Cortex of kidney (tissue), 1 donor: ENCODE results near the gene NDUFS8.

Experiments
- DNase-seq: peaks from one replicate; lab custom pipeline; 2025; lab: John Stamatoyannopoulos, UW

Gene NDUFS8

DNA sequence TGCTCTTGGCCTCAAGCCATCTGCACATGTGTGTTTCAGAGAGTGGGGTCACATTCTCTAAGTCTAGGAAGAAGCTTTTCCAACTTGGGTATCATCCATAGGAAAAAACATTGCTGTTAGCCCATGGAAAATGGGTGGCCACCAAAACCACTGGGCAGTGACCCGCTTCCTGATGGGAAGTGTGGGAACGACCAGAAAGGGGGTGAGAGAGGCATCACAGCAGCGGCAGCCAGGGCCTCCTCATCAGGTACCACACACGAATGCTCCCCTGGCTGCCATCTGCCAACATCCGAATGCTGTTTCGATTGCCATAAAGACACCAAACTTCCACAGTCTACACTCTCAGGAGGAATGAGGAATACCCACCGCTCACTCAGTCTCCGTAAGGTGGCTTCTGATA, 50.4 kb downstream of the NDUFS8 start:
- DNase-seq = no peak

GRCh38 chr11:68081691-68082090, 51.2 kb downstream of the NDUFS8 start:
- DNase-seq = no peak

DNA sequence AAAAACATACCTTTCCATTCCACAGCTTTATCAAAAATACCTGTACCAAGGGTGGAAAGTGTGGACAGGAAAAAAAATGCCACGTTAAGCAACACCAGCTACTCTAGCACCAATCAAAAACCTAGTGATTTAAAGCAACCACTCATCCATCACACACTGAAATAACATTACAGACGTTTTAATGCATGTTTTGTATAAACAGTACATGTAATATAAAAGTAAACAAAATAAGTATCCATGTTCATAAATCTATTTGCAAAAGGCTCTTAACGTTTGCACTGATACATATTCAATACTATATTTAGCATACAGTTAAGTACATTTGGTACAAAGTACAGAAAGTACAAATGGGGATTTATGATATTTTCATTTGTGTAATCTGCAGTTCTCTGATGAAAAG, 52.0 kb downstream of the NDUFS8 start:
- no peak for DNase-seq

DNA sequence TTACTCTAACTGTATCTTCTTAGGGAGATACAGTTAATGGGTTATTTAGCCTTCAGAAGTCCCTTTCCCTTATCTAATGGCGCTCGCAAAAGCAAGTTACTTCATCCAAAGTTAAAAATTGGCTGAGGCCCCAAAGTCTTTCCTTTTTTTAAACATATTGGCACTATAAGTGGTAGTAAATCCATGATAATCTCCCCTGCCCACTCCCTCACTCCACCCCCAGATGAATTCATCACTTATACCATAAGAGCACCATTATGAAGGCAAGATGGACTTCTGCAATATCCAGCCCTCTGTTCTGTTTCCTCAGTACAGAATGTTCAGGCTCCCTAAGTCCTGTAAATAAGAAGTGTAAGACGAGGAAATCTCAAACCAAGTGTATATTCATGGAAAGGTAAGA, 53.0 kb downstream of the NDUFS8 start:
- DNase-seq = no peak
